ENCODE measurements around the gene RTN4RL1.

GRCh38 chr17:1890758-1891450 is 134.2 kb downstream of the RTN4RL1 start:
- TF ChIP-seq CTCF (IDR thresholded peaks at IDR 0.05) (no peak), POLR2A (IDR thresholded peaks at IDR 0.05) (no peak)

Measured in right lobe of liver (tissue), 4 donors.